ENCODE results near the gene ELP6.

DNA sequence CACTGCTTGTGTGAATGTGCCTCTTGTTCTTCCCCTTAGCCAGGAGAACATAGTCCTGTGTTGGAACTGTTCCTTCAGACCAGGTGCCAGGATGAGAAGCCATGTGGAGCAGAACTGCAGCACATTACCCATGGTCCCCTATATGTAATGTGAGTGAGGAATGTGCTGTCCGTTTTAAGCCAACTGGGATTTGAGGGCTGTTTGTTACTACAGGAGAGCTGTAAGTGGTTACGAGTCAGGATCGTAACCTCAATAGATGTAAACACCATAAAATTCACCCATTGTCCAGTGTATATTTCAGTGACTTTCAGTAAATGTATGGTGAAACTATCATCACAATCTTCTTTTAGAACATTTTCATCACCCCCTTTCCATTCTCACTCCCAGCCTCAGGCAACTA is 27.7 kb downstream of the ELP6 start:
- TF ChIP-seq, protein P1, sequence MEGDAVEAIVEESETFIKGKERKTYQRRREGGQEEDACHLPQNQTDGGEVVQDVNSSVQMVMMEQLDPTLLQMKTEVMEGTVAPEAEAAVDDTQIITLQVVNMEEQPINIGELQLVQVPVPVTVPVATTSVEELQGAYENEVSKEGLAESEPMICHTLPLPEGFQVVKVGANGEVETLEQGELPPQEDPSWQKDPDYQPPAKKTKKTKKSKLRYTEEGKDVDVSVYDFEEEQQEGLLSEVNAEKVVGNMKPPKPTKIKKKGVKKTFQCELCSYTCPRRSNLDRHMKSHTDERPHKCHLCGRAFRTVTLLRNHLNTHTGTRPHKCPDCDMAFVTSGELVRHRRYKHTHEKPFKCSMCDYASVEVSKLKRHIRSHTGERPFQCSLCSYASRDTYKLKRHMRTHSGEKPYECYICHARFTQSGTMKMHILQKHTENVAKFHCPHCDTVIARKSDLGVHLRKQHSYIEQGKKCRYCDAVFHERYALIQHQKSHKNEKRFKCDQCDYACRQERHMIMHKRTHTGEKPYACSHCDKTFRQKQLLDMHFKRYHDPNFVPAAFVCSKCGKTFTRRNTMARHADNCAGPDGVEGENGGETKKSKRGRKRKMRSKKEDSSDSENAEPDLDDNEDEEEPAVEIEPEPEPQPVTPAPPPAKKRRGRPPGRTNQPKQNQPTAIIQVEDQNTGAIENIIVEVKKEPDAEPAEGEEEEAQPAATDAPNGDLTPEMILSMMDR (IDR thresholded peaks at IDR 0.05; ENCODE audit: poor library complexity, severe bottlenecking): no peak
- TF ChIP-seq POLR2AphosphoS5 (IDR thresholded peaks at IDR 0.05): no peak
- TF ChIP-seq EZH2 (IDR thresholded peaks at IDR 0.05; ENCODE audit: borderline replicate concordance, insufficient read depth, low read length, poor library complexity, severe bottlenecking): no peak
- TF ChIP-seq EP300 (conservative IDR thresholded peaks at IDR 0.05; ENCODE audit: poor library complexity, severe bottlenecking): no peak
- no peak for TF ChIP-seq RAD21 (conservative IDR thresholded peaks at IDR 0.05)
- TF ChIP-seq MXI1 (conservative IDR thresholded peaks at IDR 0.05; ENCODE audit: poor library complexity, severe bottlenecking): no peak
- no peak for TF ChIP-seq TAF1 (IDR thresholded peaks at IDR 0.05; ENCODE audit: low read depth)
